Stimulated activated CD8-positive, alpha-beta memory T cell treated with anti-CD3 and anti-CD28 coated beads, Interleukin-15, amount 100 ng/mL, for 1 hour (primary cell): Measurements from ENCODE around the gene KDM1B.
"Not testable (repeated sequence)": the region's sequence is repeated elsewhere in the genome, so short reads cannot be mapped to it uniquely, and the experiment has no call there.

ENCODE experiments used
- DNase-seq: peaks from one replicate; pipeline ENCODE4 v3.0.0-alpha.2; 2020; ENCODE audit warnings: low read depth

Gene KDM1B

GRCh38 chr6:18189196-18189595, 34.0 kb downstream of the KDM1B start:
- no peak for DNase-seq

GRCh38 chr6:18192026-18192425, 36.8 kb downstream of the KDM1B start:
- DNase-seq = no peak

DNA sequence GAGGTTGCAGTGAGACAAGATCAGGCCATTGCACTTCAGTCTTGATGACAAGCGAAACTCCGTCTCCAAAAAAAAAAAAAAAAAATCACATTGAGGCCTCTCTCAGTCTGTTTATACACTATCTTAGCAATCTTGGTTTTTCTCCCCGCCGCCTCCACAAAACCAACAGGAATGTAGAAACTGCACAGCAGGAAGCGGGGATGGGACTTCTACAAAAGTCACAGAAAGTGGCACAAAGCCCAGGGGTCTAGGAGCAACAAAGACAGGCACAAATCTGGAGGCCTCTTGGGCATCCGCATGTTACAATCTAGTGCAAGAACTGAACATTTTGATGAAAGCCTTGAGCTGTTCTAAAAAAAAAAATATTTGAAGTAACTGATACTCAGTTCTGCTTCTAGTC, 48.6 kb downstream of the KDM1B start:
- no peak for DNase-seq

- DNase-seq = no peak
These were observed 49.5 kb downstream of the KDM1B start for GRCh38 chr6:18204691-18205090.

DNA sequence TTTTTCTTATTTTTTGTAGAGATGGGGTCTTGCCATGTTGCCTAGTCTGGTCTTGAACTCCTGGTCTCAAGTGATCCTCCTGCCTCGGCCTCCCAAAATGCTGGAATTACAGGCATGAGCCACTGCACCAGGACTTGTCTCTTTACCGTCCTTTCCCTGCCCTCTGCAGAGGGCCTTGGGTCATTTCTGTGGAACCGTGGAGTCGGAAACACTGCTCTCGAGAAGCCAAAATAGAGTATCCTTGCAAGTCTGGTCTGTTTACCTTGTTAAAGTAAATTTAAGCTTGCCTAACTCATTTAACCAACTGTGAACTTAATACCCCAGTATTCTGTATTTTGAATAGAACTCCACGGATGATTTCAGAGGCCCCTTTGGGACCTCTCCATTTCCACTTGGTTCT, 51.4 kb downstream of the KDM1B start:
- DNase-seq = no peak

GRCh38 chr6:18207438-18207837, 52.2 kb downstream of the KDM1B start:
- no peak for DNase-seq

GRCh38 chr6:18207949-18208348, 52.7 kb downstream of the KDM1B start:
- no peak for DNase-seq

- DNase-seq = not testable (repeated sequence)
These were observed 53.6 kb downstream of the KDM1B start for GRCh38 chr6:18208778-18209177.

- DNase-seq = no peak
These were observed 54.4 kb downstream of the KDM1B start for GRCh38 chr6:18209539-18210197.

DNA sequence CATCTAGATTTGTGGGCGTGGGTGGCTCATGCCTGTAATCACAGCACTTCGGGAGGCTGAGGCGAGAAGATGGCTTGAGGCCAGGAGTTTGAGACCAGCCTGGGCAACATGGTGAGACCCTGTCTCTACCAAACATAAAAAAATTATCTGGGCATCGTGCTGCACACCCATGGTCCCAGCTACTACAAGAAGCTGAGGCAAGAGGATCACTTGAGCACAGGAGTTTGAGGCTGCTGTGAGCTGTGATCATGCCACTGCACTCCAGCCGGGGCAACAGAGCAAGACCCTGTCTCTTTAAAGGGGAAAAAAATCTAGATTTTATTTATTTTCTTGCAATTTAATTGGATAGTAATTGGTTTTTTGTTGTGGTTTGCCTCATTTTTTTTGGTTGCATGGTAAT, 55.5 kb downstream of the KDM1B start:
- no peak for DNase-seq

DNA sequence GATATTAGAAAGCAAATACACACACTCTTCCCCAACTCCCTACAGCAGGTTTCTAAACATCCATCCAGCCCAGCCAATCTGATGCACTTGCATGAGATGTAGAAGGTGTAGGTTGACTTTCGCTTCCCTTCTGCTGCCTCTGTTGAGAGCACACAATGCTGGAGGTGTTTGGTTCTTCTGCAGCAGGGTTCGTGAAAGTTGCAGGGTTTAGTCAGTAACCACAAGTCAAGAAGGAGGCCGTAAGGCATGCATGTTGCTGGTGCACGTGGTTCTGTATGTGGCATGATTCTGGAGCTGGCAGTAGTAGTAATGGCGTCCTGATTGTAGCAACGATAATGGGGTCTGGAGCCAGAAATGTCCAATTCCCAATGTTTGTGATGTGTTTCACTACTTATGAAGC, 56.1 kb downstream of the KDM1B start:
- no peak for DNase-seq

DNA sequence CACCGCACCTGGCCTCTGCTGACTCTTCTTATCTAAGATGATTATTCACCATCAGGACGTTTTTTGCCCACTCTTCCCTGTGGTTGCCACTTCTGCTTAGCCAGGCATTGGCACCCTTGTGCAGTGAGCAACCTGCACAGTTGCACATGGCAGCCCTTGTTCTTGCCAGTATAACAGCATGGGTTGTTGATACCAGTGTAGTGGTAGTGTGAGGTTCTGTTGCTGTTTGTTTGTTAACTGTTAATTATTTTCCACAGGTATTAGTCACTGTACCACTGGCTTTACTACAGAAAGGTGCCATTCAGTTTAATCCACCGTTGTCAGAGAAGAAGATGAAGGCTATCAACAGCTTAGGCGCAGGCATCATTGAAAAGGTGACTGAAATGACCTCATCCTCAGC, 57.0 kb downstream of the KDM1B start:
- DNase-seq = no peak

- DNase-seq = no peak
These were observed 58.2 kb downstream of the KDM1B start for GRCh38 chr6:18213439-18213838.

DNA sequence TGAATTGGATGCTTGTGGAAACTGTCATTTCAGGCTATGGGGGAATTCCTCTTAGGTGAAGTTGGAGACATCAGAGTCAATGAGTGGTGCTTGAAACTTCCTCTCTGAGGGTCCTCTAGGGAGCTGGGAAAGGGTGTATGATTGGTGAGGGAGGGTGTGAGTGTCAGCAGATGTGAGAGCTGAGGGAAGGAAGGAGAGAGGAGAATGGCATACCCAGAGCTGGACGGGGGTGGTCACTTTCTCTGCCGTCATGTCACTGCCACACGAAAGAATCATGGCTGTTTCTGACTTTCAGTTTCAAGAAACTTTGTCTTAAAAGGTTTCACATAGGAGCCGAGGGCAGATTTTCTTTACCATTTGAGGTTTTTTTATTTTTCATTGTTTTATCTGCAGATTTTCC, 58.8 kb downstream of the KDM1B start:
- no peak for DNase-seq

- no peak for DNase-seq
These were observed 60.2 kb downstream of the KDM1B start for GRCh38 chr6:18215436-18215835.

DNA sequence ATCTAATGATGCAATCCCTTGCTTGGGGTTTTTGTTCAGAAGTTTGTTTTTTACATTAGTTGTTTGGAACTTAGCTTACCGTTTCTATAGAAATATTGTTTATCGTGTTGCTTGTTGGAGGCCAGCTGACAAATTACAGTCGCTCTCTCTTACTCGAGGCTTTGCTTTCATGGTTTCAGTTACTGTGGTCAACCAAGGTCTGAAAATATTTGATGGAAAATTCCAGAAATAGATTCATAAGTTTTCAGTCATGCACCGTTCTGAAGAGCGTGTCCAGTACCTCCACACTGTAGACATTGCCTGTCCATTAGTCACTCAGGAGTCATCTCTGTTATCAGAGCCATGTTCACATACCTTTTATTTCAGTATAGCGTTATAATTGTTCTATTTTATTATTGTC, 61.2 kb downstream of the KDM1B start:
- no peak for DNase-seq

GRCh38 chr6:18218233-18218632, 63.0 kb downstream of the KDM1B start:
- no peak for DNase-seq

DNA sequence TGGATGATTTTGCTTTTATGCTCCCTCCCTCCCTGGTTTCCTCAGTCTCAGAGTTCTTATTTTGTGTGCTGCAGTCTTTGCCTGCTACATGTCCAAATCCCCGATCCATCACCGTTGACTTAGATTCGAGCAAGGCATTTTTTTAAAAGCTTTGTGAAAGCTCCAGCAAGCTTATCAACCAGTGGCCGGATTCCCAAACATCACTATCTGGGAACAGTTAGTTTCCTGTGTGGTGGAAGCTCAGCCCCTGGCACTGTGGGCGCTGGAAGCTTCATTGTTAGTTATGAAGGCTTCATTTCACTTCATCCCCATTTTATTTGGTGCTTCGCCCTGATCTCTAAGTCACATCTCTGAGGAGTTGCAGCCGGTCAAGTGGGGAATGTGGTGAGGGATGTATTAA, 64.4 kb downstream of the KDM1B start:
- DNase-seq = no peak

- no peak for DNase-seq
These were observed 66.0 kb downstream of the KDM1B start for GRCh38 chr6:18221288-18221615.

DNA sequence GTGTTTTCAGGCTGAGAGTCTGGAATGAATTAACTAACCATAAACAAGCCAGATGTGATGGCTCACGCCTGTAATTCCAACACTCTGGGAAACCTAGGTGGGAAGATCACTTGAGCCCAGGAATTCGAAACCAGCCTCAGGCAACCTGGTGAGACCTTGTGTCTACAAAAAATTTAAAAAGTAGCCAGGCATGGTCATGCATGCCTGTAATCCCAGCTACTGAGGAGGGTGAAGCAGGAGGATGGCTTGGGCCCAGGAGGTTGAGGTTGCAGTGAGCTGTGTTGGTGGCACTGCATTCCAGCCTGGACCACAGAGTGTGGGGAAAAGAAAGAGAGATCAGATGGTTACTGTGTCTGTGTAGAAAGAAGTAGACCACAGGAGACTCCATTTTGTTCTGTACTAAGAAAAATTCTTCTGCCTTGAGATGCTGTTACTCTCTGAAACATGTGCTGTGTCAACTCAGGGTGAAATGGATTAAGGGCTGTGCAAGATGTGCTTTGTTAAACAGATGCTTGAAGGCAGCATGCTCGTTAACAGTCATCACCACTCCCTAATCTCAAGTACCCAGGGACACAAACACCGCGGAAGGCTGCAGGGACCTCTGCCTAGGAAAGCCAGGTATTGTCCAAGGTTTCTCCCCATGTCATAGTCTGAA, 71.4 kb downstream of the KDM1B start:
- not testable (repeated sequence) for DNase-seq

GRCh38 chr6:18227166-18227565, 71.9 kb downstream of the KDM1B start:
- DNase-seq = not testable (repeated sequence)

DNA sequence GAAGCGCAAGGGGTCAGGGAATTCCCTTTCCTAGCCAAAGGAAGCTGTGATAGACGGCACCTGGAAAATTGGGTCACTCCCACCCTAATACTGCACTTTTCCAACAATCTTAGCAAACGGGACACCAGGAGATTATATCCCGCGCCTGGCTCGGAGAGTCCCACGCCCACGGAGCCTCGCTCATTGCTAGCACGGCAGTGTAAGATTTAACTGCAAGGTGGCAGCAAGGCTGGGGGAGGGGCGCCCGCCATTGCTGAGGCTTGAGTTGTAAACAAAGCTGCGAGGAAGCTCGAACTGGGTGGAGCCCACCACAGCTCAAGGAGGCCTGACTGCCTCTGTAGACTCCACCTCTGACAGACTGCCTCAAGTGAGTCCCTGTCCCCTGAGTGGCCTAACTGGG, 73.4 kb downstream of the KDM1B start:
- DNase-seq = not testable (repeated sequence)

- not testable (repeated sequence) for DNase-seq
These were observed 76.6 kb downstream of the KDM1B start for GRCh38 chr6:18231856-18232255.

GRCh38 chr6:18233770-18234169, 78.5 kb downstream of the KDM1B start:
- DNase-seq = not testable (repeated sequence)
